ENCODE data around the gene TTLL12.

GRCh38 chr22:43228863-43229262, 41.9 kb upstream of the TTLL12 start:
- TF ChIP-seq CTCF (IDR thresholded peaks at IDR 0.05) (no peak), POLR2A (IDR thresholded peaks at IDR 0.05) (no peak)

All from esophagus squamous epithelium (tissue), 4 donors.